Epithelial cell of esophagus (primary cell): ENCODE measurements around the gene ABR.
"Not testable (repeated sequence)": the region's sequence is repeated elsewhere in the genome, so short reads cannot be mapped to it uniquely, and the experiment has no call there.

Source experiments
- DNase-seq: peaks from one replicate; pipeline ENCODE4 v3.0.0; 2010; ENCODE audit warnings: low read depth
- H3K4me3 ChIP-seq: 2 replicates; pipeline ENCODE4 v1.5.1; 2011; ENCODE audit warnings: mild to moderate bottlenecking, low read length, control low read depth
- TF ChIP-seq, protein P1 (sequence below): IDR thresholded peaks from 2 replicates; pipeline ENCODE4 v1.5.1; 2011; ENCODE audit warnings: low read depth, mild to moderate bottlenecking, low read length, control low read depth, inconsistent platforms; ENCODE audit not compliant: insufficient read depth; ENCODE audit errors: missing control alignments

The ABR gene

DNA sequence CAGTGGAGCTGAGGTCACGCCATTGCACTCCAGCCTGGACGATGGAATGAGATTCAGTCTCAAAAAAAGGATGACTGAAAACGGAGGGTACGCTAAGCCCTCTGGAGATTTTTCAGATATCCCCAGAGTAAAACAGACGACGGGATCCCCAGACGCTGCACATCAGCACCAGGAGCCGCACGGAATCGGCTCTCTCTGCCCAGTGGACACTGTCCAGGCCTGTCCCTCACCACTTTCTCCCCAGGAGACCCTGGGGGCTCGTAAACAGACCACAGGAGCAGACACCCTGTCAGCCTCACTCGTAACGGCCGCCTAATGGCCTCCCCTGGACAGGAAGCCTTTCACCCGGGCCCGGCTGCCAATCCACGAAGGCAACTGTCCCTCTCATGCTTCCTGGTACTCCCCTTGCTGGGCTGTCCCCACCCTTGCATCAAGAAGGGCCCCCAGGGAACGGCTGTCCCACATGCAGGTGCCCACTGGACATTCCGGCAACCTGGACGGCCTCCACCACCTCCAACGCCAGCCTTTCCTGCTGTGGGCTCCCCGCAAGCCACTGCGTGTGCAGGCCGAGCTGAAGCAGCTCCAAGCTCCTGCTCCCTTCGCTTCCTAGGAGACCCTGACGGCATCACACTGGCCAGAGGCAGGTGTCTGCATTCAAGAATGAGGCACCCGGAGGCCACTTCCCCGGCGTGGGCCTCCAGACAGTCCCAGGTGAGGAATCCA, 108.5 kb downstream of the ABR start:
- no peak for DNase-seq
- TF ChIP-seq, protein P1, sequence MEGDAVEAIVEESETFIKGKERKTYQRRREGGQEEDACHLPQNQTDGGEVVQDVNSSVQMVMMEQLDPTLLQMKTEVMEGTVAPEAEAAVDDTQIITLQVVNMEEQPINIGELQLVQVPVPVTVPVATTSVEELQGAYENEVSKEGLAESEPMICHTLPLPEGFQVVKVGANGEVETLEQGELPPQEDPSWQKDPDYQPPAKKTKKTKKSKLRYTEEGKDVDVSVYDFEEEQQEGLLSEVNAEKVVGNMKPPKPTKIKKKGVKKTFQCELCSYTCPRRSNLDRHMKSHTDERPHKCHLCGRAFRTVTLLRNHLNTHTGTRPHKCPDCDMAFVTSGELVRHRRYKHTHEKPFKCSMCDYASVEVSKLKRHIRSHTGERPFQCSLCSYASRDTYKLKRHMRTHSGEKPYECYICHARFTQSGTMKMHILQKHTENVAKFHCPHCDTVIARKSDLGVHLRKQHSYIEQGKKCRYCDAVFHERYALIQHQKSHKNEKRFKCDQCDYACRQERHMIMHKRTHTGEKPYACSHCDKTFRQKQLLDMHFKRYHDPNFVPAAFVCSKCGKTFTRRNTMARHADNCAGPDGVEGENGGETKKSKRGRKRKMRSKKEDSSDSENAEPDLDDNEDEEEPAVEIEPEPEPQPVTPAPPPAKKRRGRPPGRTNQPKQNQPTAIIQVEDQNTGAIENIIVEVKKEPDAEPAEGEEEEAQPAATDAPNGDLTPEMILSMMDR = no peak
- no peak overlapping the region for H3K4me3 ChIP-seq

DNA sequence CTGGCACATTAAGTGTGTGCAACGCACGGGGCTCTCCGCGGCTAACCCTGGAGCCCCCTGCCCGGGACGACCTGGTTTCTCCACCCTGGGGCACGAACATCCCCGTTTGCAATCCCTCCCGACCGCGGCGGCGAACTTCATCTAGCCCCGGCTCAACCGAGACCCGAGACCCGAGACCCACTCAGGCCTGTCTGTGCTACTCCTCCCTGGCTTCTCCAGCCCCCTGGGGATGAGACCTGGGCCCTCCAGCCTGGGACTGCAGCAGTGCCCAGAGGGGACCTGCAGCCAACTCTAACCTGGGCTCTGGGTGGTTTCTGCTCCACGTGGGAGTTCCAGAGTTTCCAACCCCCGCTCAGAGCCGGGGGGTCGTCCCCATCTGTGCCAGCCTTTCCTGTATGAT, 109.4 kb downstream of the ABR start:
- TF ChIP-seq, protein P1 = no peak
- H3K4me3 ChIP-seq = no peak overlapping the region
- DNase-seq = no peak

DNA sequence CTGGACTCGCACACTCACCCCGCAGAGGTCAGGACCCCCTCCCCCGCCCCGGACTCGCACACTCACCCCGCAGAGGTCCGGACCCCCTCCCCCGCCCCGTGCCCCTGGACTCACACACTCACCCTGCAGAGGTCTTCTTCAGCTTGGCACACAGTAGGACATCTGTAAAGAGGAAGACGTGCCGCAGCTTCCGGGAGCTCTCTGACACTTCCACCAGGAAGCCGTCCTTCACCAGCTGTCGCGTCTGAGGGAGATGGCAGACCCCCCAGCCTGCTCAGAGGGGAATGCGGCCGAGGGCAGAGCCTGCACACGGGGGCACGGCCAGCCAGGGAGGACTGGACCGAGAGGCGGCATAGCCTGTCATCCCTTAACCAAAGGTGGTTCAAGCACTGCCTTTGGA, 109.9 kb downstream of the ABR start:
- TF ChIP-seq, protein P1 = no peak
- no peak overlapping the region for H3K4me3 ChIP-seq
- DNase-seq = no peak

DNA sequence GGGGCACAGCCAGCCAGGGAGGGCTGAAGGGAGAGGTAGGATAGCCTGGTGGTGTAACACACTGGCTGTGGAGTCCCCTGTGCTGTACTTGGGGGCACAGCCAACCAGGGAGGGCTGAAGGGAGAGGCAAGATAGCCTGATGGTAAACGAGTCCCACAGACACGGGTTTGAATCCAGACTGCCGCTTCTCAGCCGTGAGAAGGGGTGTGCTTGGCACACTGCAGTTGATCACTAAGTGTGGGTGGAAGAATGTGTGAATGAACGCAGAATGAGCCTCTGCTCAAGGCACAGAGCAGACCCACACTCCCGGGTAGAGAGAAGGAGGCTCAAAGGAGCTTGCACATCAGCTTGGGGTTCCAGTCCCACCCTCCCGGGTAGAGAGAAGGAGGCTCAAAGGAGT, 111.4 kb downstream of the ABR start:
- no peak for DNase-seq
- no peak overlapping the region for H3K4me3 ChIP-seq
- TF ChIP-seq, protein P1 = no peak

DNA sequence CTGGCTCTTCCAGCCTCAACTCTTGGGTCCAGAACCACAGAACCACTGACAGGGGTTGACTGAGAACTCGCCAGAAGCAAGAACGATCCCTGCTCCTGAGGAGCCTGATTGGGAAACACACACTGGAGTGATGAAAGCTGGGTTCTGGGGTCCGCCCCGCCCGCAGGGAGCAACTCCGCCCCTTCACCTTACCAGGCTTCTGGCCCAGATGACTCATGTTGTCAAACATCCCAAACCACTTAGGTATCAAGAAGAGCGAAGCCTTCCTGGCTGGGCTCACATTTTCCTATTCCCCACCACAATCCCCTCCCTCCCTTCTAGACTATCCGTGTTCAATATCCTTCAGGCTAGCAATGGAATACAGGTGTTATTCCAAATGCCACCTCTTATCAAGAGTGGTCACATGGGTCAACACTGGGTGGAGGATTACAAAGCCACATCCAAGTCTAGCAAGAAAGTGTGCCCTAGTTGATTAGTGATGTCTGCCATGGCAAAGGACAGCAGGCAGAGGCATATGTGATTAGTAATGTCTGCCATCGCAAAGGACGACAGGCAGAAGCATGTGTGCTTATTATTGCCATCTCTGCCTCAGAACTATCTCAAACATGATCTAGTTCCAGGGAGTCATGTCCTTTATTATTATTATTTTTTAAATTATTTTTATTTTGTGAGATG, 112.4 kb downstream of the ABR start:
- TF ChIP-seq, protein P1 = no peak
- H3K4me3 ChIP-seq = no peak overlapping the region
- DNase-seq = peak; percentile 96

DNA sequence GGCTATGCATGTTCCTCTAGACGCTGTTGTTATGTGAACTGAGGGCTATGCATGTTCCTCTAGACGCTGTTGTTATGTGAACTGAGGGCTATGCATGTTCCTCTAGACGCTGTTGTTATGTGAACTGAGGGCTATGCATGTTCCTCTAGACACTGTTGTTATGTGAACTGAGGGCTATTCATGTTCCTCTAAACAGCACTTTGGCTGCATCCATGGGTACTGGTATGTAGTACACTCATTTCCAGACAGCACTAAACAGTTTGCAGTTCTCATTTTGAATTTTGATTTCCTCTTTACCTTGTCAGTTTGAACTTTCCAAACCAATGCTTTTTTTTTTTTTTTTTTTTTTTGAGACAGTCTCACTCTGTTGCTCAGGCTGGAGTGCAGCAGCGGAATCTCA, 114.4 kb downstream of the ABR start:
- DNase-seq, H3K4me3 ChIP-seq: not testable (repeated sequence)

DNA sequence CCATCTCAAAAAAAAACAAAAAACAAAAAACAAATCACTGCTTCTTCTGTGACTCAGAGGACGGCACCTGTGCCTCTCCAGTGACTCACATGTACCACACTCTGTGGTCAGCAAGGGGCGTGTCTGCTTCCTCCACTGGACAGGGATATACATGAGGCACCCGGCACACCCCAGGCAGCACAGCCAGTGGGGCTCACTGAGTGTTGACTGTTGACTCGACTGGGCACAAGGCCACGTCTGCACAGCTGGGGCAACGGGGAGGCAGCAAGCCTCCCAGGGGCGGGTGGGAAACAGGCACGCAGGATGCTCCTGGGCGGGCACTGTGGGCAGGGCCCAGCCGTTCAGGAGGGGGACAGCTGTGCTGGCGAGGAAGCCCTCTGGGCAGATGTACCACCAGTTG, 118.8 kb downstream of the ABR start:
- TF ChIP-seq, protein P1 = no peak
- peak; percentile 95 for DNase-seq
- H3K4me3 ChIP-seq = no peak overlapping the region
